ENCODE results near the gene CASKIN2. TPM values are rescaled to one million over a fixed set of nuclear protein-coding genes. Genes with fewer than 3 reads are reported as not detected.

Gene CASKIN2, protein sequence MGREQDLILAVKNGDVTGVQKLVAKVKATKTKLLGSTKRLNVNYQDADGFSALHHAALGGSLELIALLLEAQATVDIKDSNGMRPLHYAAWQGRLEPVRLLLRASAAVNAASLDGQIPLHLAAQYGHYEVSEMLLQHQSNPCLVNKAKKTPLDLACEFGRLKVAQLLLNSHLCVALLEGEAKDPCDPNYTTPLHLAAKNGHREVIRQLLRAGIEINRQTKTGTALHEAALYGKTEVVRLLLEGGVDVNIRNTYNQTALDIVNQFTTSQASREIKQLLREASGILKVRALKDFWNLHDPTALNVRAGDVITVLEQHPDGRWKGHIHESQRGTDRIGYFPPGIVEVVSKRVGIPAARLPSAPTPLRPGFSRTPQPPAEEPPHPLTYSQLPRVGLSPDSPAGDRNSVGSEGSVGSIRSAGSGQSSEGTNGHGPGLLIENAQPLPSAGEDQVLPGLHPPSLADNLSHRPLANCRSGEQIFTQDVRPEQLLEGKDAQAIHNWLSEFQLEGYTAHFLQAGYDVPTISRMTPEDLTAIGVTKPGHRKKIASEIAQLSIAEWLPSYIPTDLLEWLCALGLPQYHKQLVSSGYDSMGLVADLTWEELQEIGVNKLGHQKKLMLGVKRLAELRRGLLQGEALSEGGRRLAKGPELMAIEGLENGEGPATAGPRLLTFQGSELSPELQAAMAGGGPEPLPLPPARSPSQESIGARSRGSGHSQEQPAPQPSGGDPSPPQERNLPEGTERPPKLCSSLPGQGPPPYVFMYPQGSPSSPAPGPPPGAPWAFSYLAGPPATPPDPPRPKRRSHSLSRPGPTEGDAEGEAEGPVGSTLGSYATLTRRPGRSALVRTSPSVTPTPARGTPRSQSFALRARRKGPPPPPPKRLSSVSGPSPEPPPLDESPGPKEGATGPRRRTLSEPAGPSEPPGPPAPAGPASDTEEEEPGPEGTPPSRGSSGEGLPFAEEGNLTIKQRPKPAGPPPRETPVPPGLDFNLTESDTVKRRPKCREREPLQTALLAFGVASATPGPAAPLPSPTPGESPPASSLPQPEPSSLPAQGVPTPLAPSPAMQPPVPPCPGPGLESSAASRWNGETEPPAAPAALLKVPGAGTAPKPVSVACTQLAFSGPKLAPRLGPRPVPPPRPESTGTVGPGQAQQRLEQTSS (N-terminal part only)
- total RNA-seq, result 3.4 and 5.2 TPM in 2 replicates

DNA sequence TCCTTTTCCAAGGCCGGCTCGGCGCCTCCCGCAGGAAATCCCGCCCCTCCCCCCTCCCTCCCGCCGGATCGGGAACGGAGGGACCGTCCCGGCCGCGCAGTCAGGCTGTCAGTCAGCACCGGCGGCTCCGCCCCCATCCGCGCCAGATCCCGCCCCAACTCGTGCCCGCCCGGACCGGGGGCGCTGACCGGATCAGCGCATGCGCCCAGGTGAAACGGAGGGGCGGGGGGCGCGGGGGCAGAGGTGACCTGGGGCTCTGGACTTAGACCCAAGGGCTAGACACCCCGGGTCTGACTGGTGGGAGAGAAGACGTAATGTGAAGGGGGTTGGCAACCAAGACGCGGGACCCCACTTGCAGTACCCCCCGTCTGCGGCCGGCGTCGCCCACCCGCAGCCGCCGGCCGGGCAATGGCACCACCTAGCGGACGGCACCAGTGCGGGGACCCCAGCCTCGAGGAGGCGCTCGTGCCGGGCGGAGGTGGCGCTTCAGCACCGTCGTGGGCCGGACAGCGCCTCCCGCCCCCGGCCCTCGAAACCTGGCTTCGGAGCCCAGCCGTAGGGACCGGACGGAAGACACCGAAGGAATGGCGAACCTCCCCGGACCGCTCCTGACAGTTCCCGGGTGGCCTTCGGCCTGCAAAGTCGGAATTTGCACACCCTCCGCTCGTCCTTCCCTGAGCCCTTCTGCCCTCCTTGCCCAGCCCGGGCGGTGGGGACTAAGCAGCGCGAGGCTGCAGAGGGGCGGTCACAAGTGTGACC, at the start of gene CASKIN2:
TSS of gene CASKIN2 (minus strand) at position 42 of the 759 bp plus-strand sequence. CDS start 1,733 bp downstream, outside the sequence.

GRCh38 chr17:75524970-75525805, 9.9 kb upstream of the CASKIN2 start, which contains the start of gene LLGL2:
Gene LLGL2, plus strand, starts transcription at chr17:75525697. Its CDS starts 17,730 bp downstream, at chr17:75543427.

DNA sequence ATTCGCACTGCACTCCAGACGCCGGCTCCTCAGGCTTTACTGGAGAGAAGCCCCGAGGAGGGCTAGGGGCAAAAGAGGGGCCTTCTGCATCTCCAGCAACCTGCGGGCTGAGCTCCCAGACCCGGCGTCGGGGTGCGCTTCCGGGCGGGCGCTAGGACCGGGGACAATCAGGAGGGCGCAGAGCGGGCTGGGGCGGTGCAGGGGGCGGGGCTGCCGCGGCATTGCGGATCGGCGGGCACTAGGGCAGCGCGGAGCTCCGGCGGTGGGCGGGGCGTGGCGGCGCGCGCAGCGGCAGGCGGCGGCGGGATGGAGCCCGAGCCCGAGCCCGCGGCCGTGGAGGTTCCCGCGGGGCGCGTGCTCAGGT, 900 bp upstream of the CASKIN2 start, which contains the start of gene TSEN54:
TSS of gene TSEN54 (plus strand) at position 274 of the 364 bp plus-strand sequence. CDS start at position 307, 33 bp downstream.

GRCh38 chr17:75456417-75457046, 58.8 kb downstream of the CASKIN2 start, which contains the start of gene TMEM94:
Gene TMEM94, plus strand, starts transcription at chr17:75456635. Its CDS starts 15,271 bp downstream, at chr17:75471906.

Other genes starting within 250 kb of the CASKIN2 start
- 3.8 and 5.3 TPM in 2 replicates for gene MIF4GD, start 244.3 kb downstream of the CASKIN2 start, total RNA-seq
- 4.4 and 4.7 TPM in 2 replicates for gene SLC25A19, start 226.1 kb downstream of the CASKIN2 start, total RNA-seq
- 56.9 and 63.7 TPM in 2 replicates for gene GRB2, start 109.9 kb downstream of the CASKIN2 start, total RNA-seq
- gene TMEM94, start 58.9 kb downstream of the CASKIN2 start, total RNA-seq, result 20.1 and 20.5 TPM in 2 replicates
- gene TSEN54, start 991 bp upstream of the CASKIN2 start, total RNA-seq, result 6.3 and 10.4 TPM in 2 replicates
- gene LLGL2, start 10.2 kb upstream of the CASKIN2 start, total RNA-seq, result 0.14 and 0.37 TPM in 2 replicates
- 2.0 and 3.9 TPM in 2 replicates for gene MYO15B, start 72.3 kb upstream of the CASKIN2 start, total RNA-seq
- gene SMIM5, start 117.9 kb upstream of the CASKIN2 start, total RNA-seq, result not detected in 2 replicates
- gene RECQL5, start 151.6 kb upstream of the CASKIN2 start, total RNA-seq, result 14.6 and 19.6 TPM in 2 replicates
- 47.8 and 51.7 TPM in 2 replicates for gene SAP30BP, start 151.8 kb upstream of the CASKIN2 start, total RNA-seq
- 0.28 TPM in 2 replicates for gene ITGB4, start 205.9 kb upstream of the CASKIN2 start, total RNA-seq
- 43.2 and 49.0 TPM in 2 replicates for gene GALK1, start 249.7 kb upstream of the CASKIN2 start, total RNA-seq

All from smooth muscle cell of bladder (primary cell).